ENCODE results near the gene DELE1.

- TF ChIP-seq, protein P1, sequence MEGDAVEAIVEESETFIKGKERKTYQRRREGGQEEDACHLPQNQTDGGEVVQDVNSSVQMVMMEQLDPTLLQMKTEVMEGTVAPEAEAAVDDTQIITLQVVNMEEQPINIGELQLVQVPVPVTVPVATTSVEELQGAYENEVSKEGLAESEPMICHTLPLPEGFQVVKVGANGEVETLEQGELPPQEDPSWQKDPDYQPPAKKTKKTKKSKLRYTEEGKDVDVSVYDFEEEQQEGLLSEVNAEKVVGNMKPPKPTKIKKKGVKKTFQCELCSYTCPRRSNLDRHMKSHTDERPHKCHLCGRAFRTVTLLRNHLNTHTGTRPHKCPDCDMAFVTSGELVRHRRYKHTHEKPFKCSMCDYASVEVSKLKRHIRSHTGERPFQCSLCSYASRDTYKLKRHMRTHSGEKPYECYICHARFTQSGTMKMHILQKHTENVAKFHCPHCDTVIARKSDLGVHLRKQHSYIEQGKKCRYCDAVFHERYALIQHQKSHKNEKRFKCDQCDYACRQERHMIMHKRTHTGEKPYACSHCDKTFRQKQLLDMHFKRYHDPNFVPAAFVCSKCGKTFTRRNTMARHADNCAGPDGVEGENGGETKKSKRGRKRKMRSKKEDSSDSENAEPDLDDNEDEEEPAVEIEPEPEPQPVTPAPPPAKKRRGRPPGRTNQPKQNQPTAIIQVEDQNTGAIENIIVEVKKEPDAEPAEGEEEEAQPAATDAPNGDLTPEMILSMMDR (IDR thresholded peaks at IDR 0.05) = no peak
- TF ChIP-seq POLR2A (IDR thresholded peaks at IDR 0.05) (no peak), POLR2AphosphoS5 (IDR thresholded peaks at IDR 0.05) (no peak)
These were observed 34.3 kb upstream of the DELE1 start for GRCh38 chr5:141889282-141889871.

Measured in sigmoid colon (tissue), 4 donors.